ENCODE data around the gene WDR46. TPM values are rescaled to one million over a fixed set of nuclear protein-coding genes. Genes with fewer than 3 reads are reported as not detected.

Gene WDR46
- total RNA-seq, 1 experiment from 2014 or later: 90.6 TPM

GRCh38 chr6:33318426-33319073 is 29.5 kb upstream of the WDR46 start:
- CTCF ChIA-PET: interaction anchor here (1.0 to 1.8 kb wide), 4 partner anchors 21 to 193 kb away, joined by 4 to 9 read pairs (median 4); partner anchors contain the start of gene B3GALT4
- no peak for TF ChIP-seq SIN3A (IDR thresholded peaks at IDR 0.05; ENCODE audit: low read depth)
- Histone ChIP-seq H3K9me2 (ENCODE audit: insufficient read depth) (no peaks in the 10 kb centered on the region), H3K9ac (ENCODE audit: low read length) (peak overlapping the region; percentile 61), H3K36me3 (ENCODE audit: control insufficient read depth in 1 of 2, insufficient read depth in 2 of 2, low read length in 2 of 2) (peaks cover 22 to 29% of the 10 kb centered on the region in 2 experiments; a peak in 3 of 4 replicates), H3K4me2 (ENCODE audit: low read length) (peak overlapping the region; percentile 87), H3K4me3 (replicated peaks in 1 of 2; ENCODE audit: low read depth in 1 of 2, low read length in 2 of 2) (peak overlapping the region; percentile 55 to 63), H3K27ac (ENCODE audit: low read depth, low read length) (peak overlapping the region; percentile 68), H4K20me1 (ENCODE audit: insufficient read depth) (no peaks in the 10 kb centered on the region), H3K79me2 (ENCODE audit: insufficient read depth, low read length) (peaks cover 42% of the 10 kb centered on the region), H2AFZ (ENCODE audit: low read depth, low read length, poor library complexity, severe bottlenecking) (no peak overlapping the region), H3K9me3 (ENCODE audit: control insufficient read depth in 1 of 2, insufficient read depth in 1 of 2, low read depth in 1 of 2, low read length in 2 of 2) (no peaks in the 10 kb centered on the region), H3K4me1 (ENCODE audit: control insufficient read depth in 1 of 2, insufficient read depth in 2 of 2, low read length in 2 of 2) (peaks cover 36 to 67% of the 10 kb centered on the region in 2 experiments), H3K27me3 (ENCODE audit: insufficient read depth, low read length) (no peaks in the 10 kb centered on the region)
- DNase-seq (ENCODE audit: low read depth, low spot score) (no peak), ATAC-seq (no peak)
- POLR2A ChIA-PET: interaction anchor here (0.7 to 2.3 kb wide), 11 partner anchors 10 to 1123 kb away, joined by 3 to 13 read pairs (median 7); partner anchors contain the start of genes B3GALT4, PFDN6, PHF1 and RGL2
- RAD21 ChIA-PET (ENCODE audit: low non-redundant PET in 1 of 2, low total read pairs in 2 of 2, uncharacterized antibody in 2 of 2, unreplicated experiment in 2 of 2): interaction anchor here in 1 of 2 experiments (0.8 kb wide), 1 partner anchor 19 kb away, joined by 3 read pairs; no protein-coding TSS in a partner anchor
- intact Hi-C loops (cut with micrococcal nuclease): no loop called here
- BruUV-seq (replicated peaks): no TSS peak

- DNase-seq (ENCODE audit: low read depth, low spot score) (peak; percentile 98), ATAC-seq (peak; percentile 82)
- peaks cover 22 to 29% of the 10 kb centered on the region in 2 experiments; a peak in 3 of 4 replicates for H3K36me3 ChIP-seq (ENCODE audit: control insufficient read depth in 1 of 2, insufficient read depth in 2 of 2, low read length in 2 of 2)
- H3K79me2 ChIP-seq (ENCODE audit: insufficient read depth, low read length): peaks cover 49% of the 10 kb centered on the region
- H3K27me3 ChIP-seq (ENCODE audit: insufficient read depth, low read length): no peaks in the 10 kb centered on the region
- no TSS peak for BruUV-seq (replicated peaks)
- H3K27ac ChIP-seq (ENCODE audit: low read depth, low read length): peak within 1 kb of the TSS; percentile 68
- CTCF ChIA-PET: interaction anchor here (1.0 to 1.8 kb wide), 6 partner anchors 17 to 192 kb away, joined by 3 to 10 read pairs (median 4); partner anchors contain the start of genes B3GALT4 and RGL2
- no peaks in the 10 kb centered on the region for H3K9me2 ChIP-seq (ENCODE audit: insufficient read depth)
- TF ChIP-seq YY1 (IDR thresholded peaks at IDR 0.05; ENCODE audit: extremely low read depth, insufficient replicate concordance, low read depth, low read length) (peak; percentile 89), TCF7L2 (IDR thresholded peaks at IDR 0.05; ENCODE audit: borderline replicate concordance, extremely low read depth, insufficient read depth, insufficient read length) (peak; percentile 55), POLR2AphosphoS5 (IDR thresholded peaks at IDR 0.05; ENCODE audit: low read depth, low read length) (peak; percentile 21; the same call in 1 of the 2 replicates), ZFX (IDR thresholded peaks at IDR 0.05) (no peak), SP1 (IDR thresholded peaks at IDR 0.05; ENCODE audit: low read depth) (no peak)
- peak within 1 kb of the TSS; percentile 61 for H3K9ac ChIP-seq (ENCODE audit: low read length)
- H4K20me1 ChIP-seq (ENCODE audit: insufficient read depth): no peaks in the 10 kb centered on the region
- peak within 1 kb of the TSS; percentile 55 to 63 for H3K4me3 ChIP-seq (replicated peaks in 1 of 2; ENCODE audit: low read depth in 1 of 2, low read length in 2 of 2)
- intact Hi-C loops (cut with micrococcal nuclease): no loop called here
- peaks cover 36 to 66% of the 10 kb centered on the region in 2 experiments for H3K4me1 ChIP-seq (ENCODE audit: control insufficient read depth in 1 of 2, insufficient read depth in 2 of 2, low read length in 2 of 2)
- H3K4me2 ChIP-seq (ENCODE audit: low read length): peak within 1 kb of the TSS; percentile 87
- H2AFZ ChIP-seq (ENCODE audit: low read depth, low read length, poor library complexity, severe bottlenecking): peak within 1 kb of the TSS; percentile 75
- H3K9me3 ChIP-seq (ENCODE audit: control insufficient read depth in 1 of 2, insufficient read depth in 1 of 2, low read depth in 1 of 2, low read length in 2 of 2): no peaks in the 10 kb centered on the region
- POLR2A ChIA-PET: interaction anchor here (0.7 to 2.3 kb wide), 13 partner anchors 9 to 1122 kb away, joined by 3 to 13 read pairs (median 5); partner anchors contain the start of genes B3GALT4, PFDN6, PHF1 and RGL2
- RAD21 ChIA-PET (ENCODE audit: low non-redundant PET in 1 of 2, low total read pairs in 2 of 2, uncharacterized antibody in 2 of 2, unreplicated experiment in 2 of 2): interaction anchor here in 1 of 2 experiments (0.8 kb wide), 1 partner anchor 18 kb away, joined by 3 read pairs; no protein-coding TSS in a partner anchor
Measured at GRCh38 chr6:33317669-33318425, 28.8 kb upstream of the WDR46 start, which contains the start of gene ZBTB22. TSS of gene ZBTB22 (minus strand) at chr6:33317744. CDS start at chr6:33316916, 828 bp downstream.

Data from HCT116 (cell line).